Lower lobe of right lung (tissue), 2 donors: ENCODE results near the gene DUSP8. TPM values are rescaled to one million over a fixed set of nuclear protein-coding genes. Genes with fewer than 3 reads are reported as not detected.
A peak's percentile ranks its signal among the peaks of the same experiment; 100 is the strongest.
"Not testable (repeated sequence)": the region's sequence is repeated elsewhere in the genome, so short reads cannot be mapped to it uniquely, and the experiment has no call there.

Experiments used
- ATAC-seq, 2 donors: fragments of 200-7000 bp; cut with Tn5 transposase; one replicate each; pipeline ENCODE4 v1.9.1; 2020 to 2022; ENCODE audit warnings: mild to moderate bottlenecking in 2 of 2, moderate library complexity in 2 of 2
- DNase-seq: peaks from one replicate; pipeline ENCODE4 v3.0.0-alpha.2; 2020
- H3K27ac ChIP-seq: fragments of 200-600 bp; one replicate; pipeline ENCODE4 v1.8.0; 2022
- H3K27me3 ChIP-seq: fragments of 200-600 bp; one replicate; pipeline ENCODE4 v1.8.0; 2022; ENCODE audit warnings: low read depth
- H3K36me3 ChIP-seq: fragments of 200-600 bp; one replicate; pipeline ENCODE4 v1.8.0; 2022; ENCODE audit warnings: mild to moderate bottlenecking
- H3K4me1 ChIP-seq: fragments of 200-600 bp; one replicate; pipeline ENCODE4 v1.8.0; 2022
- H3K4me3 ChIP-seq: fragments of 200-600 bp; one replicate; pipeline ENCODE4 v1.8.0; 2022; ENCODE audit warnings: mild to moderate bottlenecking
- H3K9me3 ChIP-seq: fragments of 200-600 bp; one replicate; pipeline ENCODE4 v1.8.0; 2022
- intact Hi-C: fragments of 100-400 bp; cut with DNase I; formaldehyde crosslinking; loops from one replicate; pipeline ENCODE4 v1.11.0; 2022
- total RNA-seq: library from RNA; stranded (reverse); fragmentation: NEBNext Ultra II Directional; extraction: Animal tissue kit (Norgen Biotek cat#: 25700); gene quantifications from one replicate; pipeline ENCODE4 v1.2.1, GENCODE V29; 2021
- TF ChIP-seq, protein P1 (sequence below): fragments of 200-600 bp; IDR thresholded peaks from one replicate; pipeline ENCODE4 v1.8.0; 2022; ENCODE audit warnings: antibody characterized with exemption, mild to moderate bottlenecking
- donor health status: DM: no; HTN: yes; CAD: no; lungs with severe emphysema.

The DUSP8 gene
- total RNA-seq, 1 donor from 2014 or later = 8.9 TPM

DNA sequence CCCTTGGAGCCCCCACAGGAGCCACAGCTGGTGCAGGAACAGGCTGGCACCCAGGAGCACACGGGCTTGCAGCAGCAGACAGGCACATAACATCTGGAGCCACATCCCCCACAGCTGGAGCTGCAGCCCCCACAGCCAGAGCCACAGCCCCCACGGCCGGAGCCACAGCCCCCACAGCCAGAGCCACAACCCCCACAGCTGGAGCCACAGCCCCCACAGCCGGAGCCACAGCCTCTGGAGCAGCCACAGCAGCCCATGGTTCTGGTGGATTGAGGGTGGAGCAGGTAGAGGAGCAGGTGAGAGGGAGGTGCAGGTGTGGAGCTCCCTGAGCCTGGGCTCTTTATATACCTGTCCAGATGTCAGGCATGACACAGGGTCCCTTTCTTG lies 25.9 kb upstream of the DUSP8 start, which contains the start of gene KRTAP5-2:
KRTAP5-2 (minus strand) TSS at position 301 of the 387 bp plus-strand sequence; CDS start at position 257, 44 bp downstream.
- intact Hi-C loops = no loop called here
- Histone ChIP-seq H3K36me3 (no peaks in the 10 kb centered on the region), H3K27me3 (peaks cover 3% of the 10 kb centered on the region), H3K4me3 (no peak within 1 kb of the TSS), H3K27ac (no peak within 1 kb of the TSS), H3K4me1 (no peaks in the 10 kb centered on the region), H3K9me3 (no peaks in the 10 kb centered on the region)
- DNase-seq = no peak
- TF ChIP-seq, protein P1, sequence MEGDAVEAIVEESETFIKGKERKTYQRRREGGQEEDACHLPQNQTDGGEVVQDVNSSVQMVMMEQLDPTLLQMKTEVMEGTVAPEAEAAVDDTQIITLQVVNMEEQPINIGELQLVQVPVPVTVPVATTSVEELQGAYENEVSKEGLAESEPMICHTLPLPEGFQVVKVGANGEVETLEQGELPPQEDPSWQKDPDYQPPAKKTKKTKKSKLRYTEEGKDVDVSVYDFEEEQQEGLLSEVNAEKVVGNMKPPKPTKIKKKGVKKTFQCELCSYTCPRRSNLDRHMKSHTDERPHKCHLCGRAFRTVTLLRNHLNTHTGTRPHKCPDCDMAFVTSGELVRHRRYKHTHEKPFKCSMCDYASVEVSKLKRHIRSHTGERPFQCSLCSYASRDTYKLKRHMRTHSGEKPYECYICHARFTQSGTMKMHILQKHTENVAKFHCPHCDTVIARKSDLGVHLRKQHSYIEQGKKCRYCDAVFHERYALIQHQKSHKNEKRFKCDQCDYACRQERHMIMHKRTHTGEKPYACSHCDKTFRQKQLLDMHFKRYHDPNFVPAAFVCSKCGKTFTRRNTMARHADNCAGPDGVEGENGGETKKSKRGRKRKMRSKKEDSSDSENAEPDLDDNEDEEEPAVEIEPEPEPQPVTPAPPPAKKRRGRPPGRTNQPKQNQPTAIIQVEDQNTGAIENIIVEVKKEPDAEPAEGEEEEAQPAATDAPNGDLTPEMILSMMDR = no peak
- no peak for ATAC-seq

- DNase-seq (no peak), ATAC-seq (no peak)
- Histone ChIP-seq H3K27ac (no peak overlapping the region), H3K9me3 (no peaks in the 10 kb centered on the region), H3K36me3 (no peaks in the 10 kb centered on the region), H3K4me3 (no peak overlapping the region), H3K4me1 (no peaks in the 10 kb centered on the region), H3K27me3 (peaks cover 3% of the 10 kb centered on the region)
- intact Hi-C loops = no loop called here
- TF ChIP-seq, protein P1 = no peak
These were observed 25.4 kb upstream of the DUSP8 start for GRCh38 chr11:1597331-1597993.

DNA sequence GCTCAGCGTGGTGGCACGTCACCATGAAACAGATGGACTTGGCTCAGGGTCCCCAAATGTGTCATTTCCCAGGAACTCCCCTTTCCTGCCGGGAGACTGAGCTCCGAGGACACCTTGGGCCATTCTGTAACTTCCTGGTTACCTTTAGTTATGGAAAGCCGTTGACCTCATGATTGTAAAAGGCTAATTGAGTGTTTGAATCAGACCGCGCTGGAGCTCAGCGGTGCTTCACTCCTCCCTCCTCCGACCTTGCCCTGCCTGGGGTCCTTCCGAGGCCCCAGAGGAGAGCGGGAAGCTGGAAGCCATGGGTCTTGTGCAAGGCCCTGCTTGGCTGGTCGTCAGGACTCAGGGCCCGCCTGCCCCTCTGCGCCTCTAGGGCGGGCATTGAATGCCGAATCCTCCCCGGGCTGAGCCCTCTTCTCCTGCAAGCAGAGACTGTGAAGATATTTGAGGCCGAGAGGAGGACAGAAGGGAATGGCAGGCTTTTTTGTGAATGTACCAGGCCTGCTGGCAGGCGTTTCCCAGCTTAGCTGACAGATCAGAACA lies 24.6 kb upstream of the DUSP8 start:
- H3K27ac ChIP-seq, H3K27me3 ChIP-seq, H3K9me3 ChIP-seq, H3K4me3 ChIP-seq, DNase-seq, H3K4me1 ChIP-seq, intact Hi-C loops, H3K36me3 ChIP-seq: not testable (repeated sequence)
- ATAC-seq = peak; percentile 12 to 29

DNA sequence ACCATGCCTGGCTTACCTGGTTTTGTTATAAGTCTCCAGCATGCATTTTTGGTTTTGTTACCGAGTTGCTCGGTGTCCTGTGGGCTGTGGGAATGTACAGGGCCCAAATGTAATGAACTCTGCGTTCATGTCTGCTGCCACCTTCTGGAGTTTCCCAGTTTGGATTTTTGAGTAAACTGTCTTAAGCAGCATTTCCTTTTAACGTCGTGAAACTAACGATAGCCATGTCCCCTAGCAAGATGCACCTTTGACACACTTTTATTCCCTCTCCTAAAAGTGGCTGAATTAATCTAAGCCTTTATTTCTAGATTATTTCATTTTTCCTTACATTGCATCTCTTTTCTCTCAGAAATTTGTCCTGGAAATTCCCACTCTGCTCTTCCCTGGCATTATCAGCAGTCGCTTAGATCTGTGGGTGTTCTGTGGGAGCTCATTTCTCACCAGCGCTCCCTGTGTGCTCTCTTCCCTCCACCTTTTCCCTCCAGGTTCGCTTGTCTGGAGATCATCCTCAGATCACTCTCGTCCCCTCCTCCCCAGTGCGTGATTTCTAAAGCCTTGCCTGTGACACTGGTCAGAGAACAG lies 24.0 kb upstream of the DUSP8 start:
- H3K27ac ChIP-seq, H3K27me3 ChIP-seq, H3K4me3 ChIP-seq, DNase-seq, H3K9me3 ChIP-seq, H3K4me1 ChIP-seq, ATAC-seq, H3K36me3 ChIP-seq, intact Hi-C loops: not testable (repeated sequence)

- ATAC-seq (no peak), DNase-seq (no peak)
- Histone ChIP-seq H3K36me3 (no peaks in the 10 kb centered on the region), H3K9me3 (no peaks in the 10 kb centered on the region), H3K27ac (no peak overlapping the region), H3K27me3 (no peaks in the 10 kb centered on the region), H3K4me3 (no peak overlapping the region), H3K4me1 (peaks cover 17% of the 10 kb centered on the region)
- intact Hi-C loops = no loop called here
- TF ChIP-seq, protein P1 = no peak
These were observed 20.6 kb upstream of the DUSP8 start for GRCh38 chr11:1592628-1593027.

GRCh38 chr11:1589996-1590395 lies 17.9 kb upstream of the DUSP8 start:
- TF ChIP-seq, protein P1 = no peak
- Histone ChIP-seq H3K9me3 (no peaks in the 10 kb centered on the region), H3K36me3 (no peaks in the 10 kb centered on the region), H3K4me3 (no peak overlapping the region), H3K27ac (no peak overlapping the region), H3K27me3 (no peaks in the 10 kb centered on the region), H3K4me1 (peaks cover 17% of the 10 kb centered on the region)
- intact Hi-C loops = no loop called here
- no peak for DNase-seq
- ATAC-seq = no peak

DNA sequence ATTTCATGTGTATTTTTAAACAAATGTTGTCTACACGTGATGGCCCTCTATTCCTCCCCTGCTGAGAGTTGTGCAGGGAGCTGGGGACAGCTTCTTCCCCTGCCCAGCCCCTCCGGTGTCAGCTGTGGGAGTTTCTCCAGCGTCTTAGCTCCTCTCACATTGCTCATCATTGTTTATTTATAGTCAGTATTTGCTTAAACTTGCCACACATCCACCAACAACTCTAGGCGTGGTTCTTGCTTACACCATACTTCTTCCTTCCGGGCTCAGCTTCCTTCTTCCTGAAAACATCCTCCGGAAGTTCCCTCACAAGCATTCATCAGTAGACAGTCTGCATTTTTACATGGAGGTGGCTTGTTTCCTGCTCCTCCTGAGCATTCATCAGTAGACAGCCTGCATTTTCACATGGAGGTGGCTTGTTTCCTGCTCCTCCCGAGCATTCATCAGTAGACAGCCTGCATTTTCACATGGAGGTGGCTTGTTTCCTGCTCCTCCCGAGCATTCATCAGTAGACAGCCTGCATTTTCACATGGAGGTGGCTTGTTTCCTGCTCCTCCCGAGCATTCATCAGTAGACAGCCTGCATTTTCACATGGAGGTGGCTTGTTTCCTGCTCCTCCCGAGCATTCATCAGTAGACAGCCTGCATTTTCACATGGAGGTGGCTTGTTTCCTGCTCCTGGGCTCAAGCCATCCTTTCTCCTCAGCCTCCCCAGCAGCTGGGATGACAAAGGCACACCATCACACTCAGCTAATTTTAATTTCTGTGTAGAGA lies 17.3 kb upstream of the DUSP8 start:
- Histone ChIP-seq H3K4me1 (peaks cover 17% of the 10 kb centered on the region), H3K27ac (peak overlapping the region; percentile 34)
- H3K27me3 ChIP-seq, H3K9me3 ChIP-seq, DNase-seq, H3K36me3 ChIP-seq, intact Hi-C loops, H3K4me3 ChIP-seq: not testable (repeated sequence)
- ATAC-seq = peak; percentile 49 to 67
